ENCODE data around the gene RNU6-7. TPM values are rescaled to one million over a fixed set of nuclear protein-coding genes. Genes with fewer than 3 reads are reported as not detected.
A peak's percentile ranks its signal among the peaks of the same experiment; 100 is the strongest.

The RNU6-7 gene
- total and polyA plus RNA-seq, 2 of the 13 experiments (the other 11 are each of a cell fraction or from before 2014, with no cell fraction given) = under 0.01 TPM; not detected in 1

DNA sequence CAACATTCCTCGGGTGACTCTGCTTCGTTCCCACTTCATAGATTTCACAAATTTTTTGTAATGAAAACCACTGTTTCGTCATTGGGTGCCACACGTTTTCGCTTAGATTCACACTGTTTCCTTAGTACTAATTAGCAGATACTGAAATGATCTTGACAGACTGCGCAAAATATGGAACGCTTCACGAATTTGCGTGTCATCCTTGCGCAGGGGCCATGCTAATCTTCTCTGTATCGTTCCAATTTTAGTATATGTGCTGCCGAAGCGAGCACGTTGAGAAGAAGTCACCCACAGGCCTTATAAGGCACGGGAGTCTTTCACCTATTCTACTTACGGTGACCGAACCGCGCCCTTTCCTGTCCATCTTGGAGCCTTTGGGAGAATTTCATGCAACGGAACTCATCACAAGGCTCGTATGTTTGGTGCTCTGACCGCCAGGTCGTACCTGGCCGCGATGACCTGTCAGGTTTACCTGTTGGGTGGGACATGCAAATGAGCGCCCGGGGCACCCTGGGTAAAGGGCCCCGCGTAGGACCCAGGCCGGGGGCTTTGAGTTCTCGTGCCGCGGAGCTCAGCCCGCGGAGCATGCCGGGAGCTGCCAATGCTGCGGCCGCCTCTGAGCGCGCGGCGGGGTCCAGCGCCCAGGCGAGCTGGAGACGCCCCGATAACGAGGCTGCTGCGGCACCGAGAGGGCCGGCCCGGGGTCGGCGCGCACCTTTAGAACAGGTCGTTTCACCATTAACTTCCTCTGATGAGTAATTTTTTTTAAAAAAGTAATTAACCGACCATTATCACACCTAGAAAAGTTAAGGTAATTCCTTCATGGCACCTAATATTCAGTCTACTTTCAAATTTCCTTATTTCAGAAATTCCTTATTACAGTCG, 1.4 kb downstream of the RNU6-7 start, which contains the start of gene RNU6-8 (continued):
- TF ChIP-seq FOSL1 (CRISPR knock-in tag; IDR thresholded peaks at IDR 0.05; ENCODE audit: borderline replicate concordance) (peak; percentile 49; the same call in 1 of the 2 replicates), SAP130 (CRISPR knock-in tag; IDR thresholded peaks at IDR 0.05; ENCODE audit: low read depth) (peak; percentile 91), ZSCAN21 (CRISPR knock-in tag; IDR thresholded peaks at IDR 0.05; ENCODE audit: borderline replicate concordance) (peak; percentile 16; the same call in 1 of the 2 replicates), CBX5 (CRISPR knock-in tag; IDR thresholded peaks at IDR 0.05; ENCODE audit: borderline replicate concordance) (peak; percentile 64; the same call in 1 of the 2 replicates), AKAP8 (CRISPR knock-in tag; IDR thresholded peaks at IDR 0.05) (peak; percentile 77; the same call in 1 of the 2 replicates), ZNF446 (CRISPR knock-in tag; IDR thresholded peaks at IDR 0.05) (peak; percentile 97), ZNF343 (CRISPR knock-in tag; IDR thresholded peaks at IDR 0.05) (peak; percentile 88; the same call in 1 of the 2 replicates), FOXA1 (IDR thresholded peaks at IDR 0.05) (no peak), FOXA1 (CRISPR knock-in tag; IDR thresholded peaks at IDR 0.05) (no peak; the same call in none of the 2 replicates), YEATS2 (CRISPR knock-in tag; IDR thresholded peaks at IDR 0.05; ENCODE audit: borderline replicate concordance) (peak; percentile 93), TRIM24 (CRISPR knock-in tag; IDR thresholded peaks at IDR 0.05) (no peak; the same call in 1 of the 2 replicates), GABPA (IDR thresholded peaks at IDR 0.05; ENCODE audit: low read depth, low read length) (no peak), GABPA (CRISPR knock-in tag; IDR thresholded peaks at IDR 0.05; ENCODE audit: low read depth) (no peak), HMG20B (CRISPR knock-in tag; conservative IDR thresholded peaks at IDR 0.05) (peak; percentile 78), ZNF569 (CRISPR knock-in tag; IDR thresholded peaks at IDR 0.05; ENCODE audit: borderline replicate concordance) (peak; percentile 35; the same call in 1 of the 2 replicates), FOSL2 (CRISPR knock-in tag; IDR thresholded peaks at IDR 0.05) (peak; percentile 51), MYC (CRISPR knock-in tag; IDR thresholded peaks at IDR 0.05; ENCODE audit: borderline replicate concordance) (peak; percentile 94), SAFB2 (CRISPR knock-in tag; IDR thresholded peaks at IDR 0.05; ENCODE audit: borderline replicate concordance, low read depth) (peak; percentile 74; the same call in 1 of the 2 replicates), ZNF75D (CRISPR knock-in tag; IDR thresholded peaks at IDR 0.05; ENCODE audit: borderline replicate concordance) (no peak; the same call in 1 of the 2 replicates), SETDB1 (CRISPR knock-in tag; IDR thresholded peaks at IDR 0.05; ENCODE audit: borderline replicate concordance) (0 out of 2 replicates have a peak, but pooled peaks have one; percentile 4), ELF4 (CRISPR knock-in tag; IDR thresholded peaks at IDR 0.05; ENCODE audit: borderline replicate concordance) (peak; percentile 87; the same call in 1 of the 2 replicates), MAFK (conservative IDR thresholded peaks at IDR 0.05 in 1 of 2, IDR thresholded peaks at IDR 0.05 in 1 of 2; ENCODE audit: low read length in 2 of 2) (no peak)
- TF ChIP-seq, protein P1, sequence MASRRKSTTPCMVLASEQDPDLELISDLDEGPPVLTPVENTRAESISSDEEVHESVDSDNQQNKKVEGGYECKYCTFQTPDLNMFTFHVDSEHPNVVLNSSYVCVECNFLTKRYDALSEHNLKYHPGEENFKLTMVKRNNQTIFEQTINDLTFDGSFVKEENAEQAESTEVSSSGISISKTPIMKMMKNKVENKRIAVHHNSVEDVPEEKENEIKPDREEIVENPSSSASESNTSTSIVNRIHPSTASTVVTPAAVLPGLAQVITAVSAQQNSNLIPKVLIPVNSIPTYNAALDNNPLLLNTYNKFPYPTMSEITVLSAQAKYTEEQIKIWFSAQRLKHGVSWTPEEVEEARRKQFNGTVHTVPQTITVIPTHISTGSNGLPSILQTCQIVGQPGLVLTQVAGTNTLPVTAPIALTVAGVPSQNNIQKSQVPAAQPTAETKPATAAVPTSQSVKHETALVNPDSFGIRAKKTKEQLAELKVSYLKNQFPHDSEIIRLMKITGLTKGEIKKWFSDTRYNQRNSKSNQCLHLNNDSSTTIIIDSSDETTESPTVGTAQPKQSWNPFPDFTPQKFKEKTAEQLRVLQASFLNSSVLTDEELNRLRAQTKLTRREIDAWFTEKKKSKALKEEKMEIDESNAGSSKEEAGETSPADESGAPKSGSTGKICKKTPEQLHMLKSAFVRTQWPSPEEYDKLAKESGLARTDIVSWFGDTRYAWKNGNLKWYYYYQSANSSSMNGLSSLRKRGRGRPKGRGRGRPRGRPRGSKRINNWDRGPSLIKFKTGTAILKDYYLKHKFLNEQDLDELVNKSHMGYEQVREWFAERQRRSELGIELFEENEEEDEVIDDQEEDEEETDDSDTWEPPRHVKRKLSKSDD (CRISPR knock-in tag; IDR thresholded peaks at IDR 0.05; ENCODE audit: low read depth) = no peak; the same call in 1 of the 2 replicates
- TF ChIP-seq, protein P2, sequence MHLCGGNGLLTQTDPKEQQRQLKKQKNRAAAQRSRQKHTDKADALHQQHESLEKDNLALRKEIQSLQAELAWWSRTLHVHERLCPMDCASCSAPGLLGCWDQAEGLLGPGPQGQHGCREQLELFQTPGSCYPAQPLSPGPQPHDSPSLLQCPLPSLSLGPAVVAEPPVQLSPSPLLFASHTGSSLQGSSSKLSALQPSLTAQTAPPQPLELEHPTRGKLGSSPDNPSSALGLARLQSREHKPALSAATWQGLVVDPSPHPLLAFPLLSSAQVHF (CRISPR knock-in tag; IDR thresholded peaks at IDR 0.05) = no peak
